HG03159 (cell line): ENCODE results near the gene BMAL1.
A peak's percentile ranks its signal among the peaks of the same experiment; 100 is the strongest.

Experiments
- ATAC-seq: cut with Tn5 transposase; IDR thresholded peaks from one replicate; pipeline ENCODE4 v1.9.1; 2021; ENCODE audit warnings: mild to moderate bottlenecking, moderate library complexity; ENCODE audit not compliant: unreplicated experiment

BMAL1 gene

DNA sequence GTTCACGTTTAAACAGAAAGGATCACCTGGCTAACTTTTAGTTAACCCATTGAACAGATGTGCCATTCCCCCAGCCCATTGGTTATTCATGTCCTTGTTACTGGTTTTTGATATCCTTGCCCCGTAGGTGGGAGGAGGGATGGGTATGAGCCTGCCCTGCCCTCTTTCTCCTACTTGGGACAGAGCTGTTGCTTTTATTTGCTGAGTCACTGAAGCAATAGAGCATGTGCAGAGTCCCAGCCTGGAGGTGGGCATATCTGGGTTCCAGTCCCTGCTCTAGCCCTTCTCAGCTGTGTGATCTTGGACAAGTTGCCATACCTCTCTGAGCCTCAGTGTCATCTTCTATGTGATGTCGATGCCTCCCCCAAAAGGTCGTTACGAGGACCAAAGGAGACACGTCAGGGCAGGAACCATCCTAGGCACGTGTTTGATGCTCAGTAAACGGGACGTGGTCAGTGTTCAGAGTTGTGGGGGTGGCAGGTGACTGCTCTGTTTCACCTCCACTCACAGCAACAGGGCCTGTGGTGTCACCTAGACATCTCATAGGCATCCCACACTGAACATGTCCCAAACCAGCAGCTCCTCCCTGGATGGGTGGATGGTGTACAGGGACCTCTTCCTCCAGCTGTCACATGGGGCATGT, 61.0 kb downstream of the BMAL1 start:
- no peak for ATAC-seq

- no peak for ATAC-seq
These were observed 61.9 kb downstream of the BMAL1 start for GRCh38 chr11:13339195-13340153.

- ATAC-seq = no peak
These were observed 63.4 kb downstream of the BMAL1 start for GRCh38 chr11:13341026-13341425.

- ATAC-seq = peak; percentile 56
These were observed 65.5 kb downstream of the BMAL1 start for GRCh38 chr11:13343067-13343466.

GRCh38 chr11:13343931-13344717, 66.5 kb downstream of the BMAL1 start:
- no peak for ATAC-seq

- no peak for ATAC-seq
These were observed 67.2 kb downstream of the BMAL1 start for GRCh38 chr11:13344818-13345217.

GRCh38 chr11:13346470-13346869, 68.9 kb downstream of the BMAL1 start:
- ATAC-seq = no peak

- ATAC-seq = no peak
These were observed 70.3 kb downstream of the BMAL1 start for GRCh38 chr11:13347901-13348300.

DNA sequence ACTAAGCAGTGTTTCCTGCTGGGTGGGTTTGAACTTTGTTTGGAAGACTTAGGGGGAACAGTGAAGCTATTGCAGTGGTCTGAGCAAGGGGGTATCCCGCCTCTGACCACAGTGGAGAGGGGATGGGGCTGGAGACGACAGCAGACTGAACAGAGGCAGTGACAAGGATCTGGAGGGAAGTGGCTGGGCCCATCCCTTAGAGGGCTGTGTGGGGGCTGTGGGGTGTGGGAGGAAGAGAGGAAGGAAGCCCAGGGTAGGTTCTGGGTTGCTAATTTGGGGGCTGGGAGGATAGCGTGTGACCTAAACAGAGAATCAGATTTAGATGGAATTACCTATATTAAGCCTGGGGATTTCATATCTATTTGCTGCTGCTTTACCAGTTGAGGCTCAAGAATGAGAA, 70.7 kb downstream of the BMAL1 start:
- ATAC-seq = no peak

- no peak for ATAC-seq
These were observed 71.5 kb downstream of the BMAL1 start for GRCh38 chr11:13349046-13349445.

GRCh38 chr11:13349581-13349980, 72.0 kb downstream of the BMAL1 start:
- no peak for ATAC-seq

DNA sequence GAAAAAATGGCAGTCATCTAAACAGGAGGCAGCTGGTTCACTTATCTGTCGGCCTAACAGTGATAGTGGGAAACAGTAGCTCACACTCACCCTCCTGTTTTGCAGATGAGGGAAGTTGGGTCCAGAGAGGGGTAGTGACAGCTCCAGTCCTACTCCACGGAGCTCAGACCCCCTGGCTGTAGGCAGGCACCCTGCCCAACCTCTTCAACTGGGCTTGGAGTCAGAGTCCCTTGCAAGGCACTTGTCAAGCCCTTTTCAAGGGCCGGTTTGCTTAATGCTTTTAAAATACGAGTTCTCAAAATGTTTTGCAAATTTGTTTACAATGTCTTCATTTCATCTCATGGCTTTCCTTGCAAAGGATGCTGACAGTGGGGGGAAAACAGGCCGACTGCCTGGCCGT, 75.1 kb downstream of the BMAL1 start:
- ATAC-seq = no peak

DNA sequence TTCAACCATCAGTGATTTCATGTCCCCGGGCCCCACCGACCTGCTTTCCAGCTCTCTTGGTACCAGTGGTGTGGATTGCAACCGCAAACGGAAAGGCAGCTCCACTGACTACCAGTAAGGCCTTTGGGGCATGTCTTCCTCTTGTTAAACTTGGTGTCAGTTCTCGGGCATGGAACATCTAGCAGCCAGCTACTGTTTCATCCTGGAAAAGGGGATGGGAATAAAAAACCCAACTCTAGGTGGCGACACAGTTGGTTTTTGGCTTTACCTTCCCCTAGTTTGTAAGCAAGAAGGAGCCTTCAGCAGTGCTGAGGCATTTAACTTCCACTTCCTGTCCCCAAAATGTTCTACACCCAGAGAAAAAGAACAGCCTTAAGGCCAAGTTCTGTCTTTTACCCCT, 76.7 kb downstream of the BMAL1 start:
- no peak for ATAC-seq

- ATAC-seq = no peak
These were observed 77.6 kb downstream of the BMAL1 start for GRCh38 chr11:13355191-13355590.

GRCh38 chr11:13357232-13357631, 79.6 kb downstream of the BMAL1 start:
- no peak for ATAC-seq

GRCh38 chr11:13358596-13359270, 81.1 kb downstream of the BMAL1 start:
- no peak for ATAC-seq

DNA sequence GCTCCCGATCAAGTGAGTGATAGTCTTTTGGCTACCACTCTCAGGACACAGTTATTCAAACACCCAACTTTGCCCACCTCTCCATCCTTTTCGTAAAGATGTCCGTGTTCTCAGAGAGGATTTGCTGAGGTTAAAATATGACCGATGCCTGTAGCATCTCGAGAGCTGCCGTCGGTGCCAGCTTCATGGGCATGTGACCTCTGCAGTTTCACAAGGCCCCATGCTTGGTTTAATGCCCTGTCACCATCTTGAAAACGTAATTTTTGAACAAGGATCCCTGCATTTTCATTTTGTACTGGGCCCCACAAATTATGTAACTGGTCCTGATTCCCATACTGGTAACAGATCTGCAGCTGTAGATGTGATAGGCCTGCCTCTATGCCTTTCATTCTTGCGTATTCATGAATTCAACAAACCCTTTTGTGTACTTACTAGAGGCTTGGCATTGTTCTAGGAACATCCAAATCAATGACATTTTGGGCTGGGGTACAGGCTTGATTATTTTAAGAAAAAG, 85.1 kb downstream of the BMAL1 start:
- no peak for ATAC-seq

- ATAC-seq = no peak
These were observed 86.8 kb downstream of the BMAL1 start for GRCh38 chr11:13364388-13364787.

DNA sequence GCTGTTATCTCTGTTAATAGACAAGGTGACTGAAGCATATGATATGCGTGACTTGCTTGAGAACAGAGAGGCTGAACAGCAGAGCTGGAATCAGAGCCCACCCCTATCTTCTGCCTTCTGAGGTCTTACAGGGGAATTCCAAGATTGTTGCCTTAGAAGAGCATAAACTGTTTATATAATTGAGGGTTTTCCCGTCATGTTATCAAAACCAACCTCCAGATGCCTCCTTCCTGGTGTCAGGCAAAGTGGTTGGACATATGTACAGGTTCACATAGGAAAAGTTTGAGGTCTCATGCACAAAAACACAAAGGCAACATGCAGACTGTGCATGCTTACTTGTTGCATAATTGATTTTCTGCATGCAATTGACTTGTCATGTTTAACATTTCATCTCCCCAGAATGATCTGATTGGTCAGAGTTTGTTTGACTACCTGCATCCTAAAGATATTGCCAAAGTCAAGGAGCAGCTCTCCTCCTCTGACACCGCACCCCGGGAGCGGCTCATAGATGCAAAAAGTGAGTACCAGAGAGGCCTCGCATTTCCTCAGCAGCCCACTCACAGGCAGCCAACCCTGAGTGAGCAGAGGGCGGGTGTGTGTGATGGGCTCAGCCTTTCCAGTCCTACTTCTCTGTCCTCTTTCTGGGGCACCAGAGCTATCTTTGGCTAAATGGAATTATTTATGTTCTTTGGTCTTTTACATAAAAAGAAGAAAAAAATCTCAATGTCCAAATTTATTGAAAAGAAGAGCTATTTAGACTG, 88.9 kb downstream of the BMAL1 start:
- no peak for ATAC-seq

DNA sequence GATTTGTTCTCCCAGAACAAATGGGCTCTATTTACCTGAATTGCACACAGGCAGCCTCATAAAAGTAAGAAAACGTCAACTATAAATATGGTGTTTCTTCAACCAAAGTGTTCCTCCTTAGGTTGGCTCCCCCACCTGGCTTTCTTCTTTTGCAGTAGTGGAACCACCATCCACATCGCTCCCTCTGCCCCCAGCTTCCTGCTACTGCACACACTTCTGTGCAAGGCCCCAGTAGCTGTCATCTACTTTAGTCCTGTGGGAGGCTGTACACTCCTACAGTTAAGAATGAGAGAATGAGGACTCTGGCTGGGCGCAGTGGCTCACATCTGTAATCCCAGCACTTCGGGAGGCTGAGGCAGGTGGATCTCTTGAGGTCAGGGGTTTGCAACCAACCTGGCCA, 89.5 kb downstream of the BMAL1 start:
- ATAC-seq = no peak
